ENCODE results near the gene PRKCA. TPM values are rescaled to one million over a fixed set of nuclear protein-coding genes. Genes with fewer than 3 reads are reported as not detected.

PRKCA gene
- total RNA-seq, 1 donor from 2014 or later = 5.6 TPM

DNA sequence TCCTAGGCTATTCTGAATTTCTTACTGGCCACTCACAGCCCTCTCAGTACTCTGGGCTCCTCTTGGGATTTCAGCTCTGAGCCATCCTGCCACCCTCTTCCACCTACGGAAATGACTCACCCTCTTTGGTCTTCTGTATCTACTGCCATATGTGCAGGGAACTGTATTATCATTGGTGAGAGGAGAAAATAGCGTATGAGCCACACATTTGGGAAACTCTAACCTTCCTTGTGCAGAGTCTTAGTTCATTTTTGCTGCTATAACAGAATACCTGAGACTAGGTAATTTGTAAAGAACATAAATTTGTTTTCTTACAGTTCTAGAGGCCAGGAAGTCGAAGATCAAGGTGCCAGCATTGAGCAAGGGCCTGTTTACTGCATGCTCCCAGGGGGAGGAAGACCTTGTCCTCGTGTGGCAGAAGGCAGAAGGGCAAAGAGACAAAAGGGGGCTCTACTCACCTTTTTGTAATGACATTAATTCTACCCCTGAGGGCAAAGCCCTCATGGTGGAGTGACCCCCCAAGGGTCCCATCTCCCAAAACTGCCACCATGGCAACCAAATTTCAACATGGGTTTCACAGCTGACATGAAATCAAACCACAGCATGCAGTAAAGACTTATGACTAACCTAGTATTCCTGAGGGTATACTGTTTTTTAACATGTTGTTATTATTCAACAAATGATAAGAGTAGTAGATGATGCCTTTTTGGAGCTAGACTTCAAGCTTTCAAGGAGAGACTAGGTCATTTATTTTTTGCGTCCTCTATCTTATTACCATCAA lies 191.8 kb downstream of the PRKCA start:
- Histone ChIP-seq H3K4me1 (no peaks in the 10 kb centered on the region), H3K27ac (replicated peaks) (no peak overlapping the region)

DNA sequence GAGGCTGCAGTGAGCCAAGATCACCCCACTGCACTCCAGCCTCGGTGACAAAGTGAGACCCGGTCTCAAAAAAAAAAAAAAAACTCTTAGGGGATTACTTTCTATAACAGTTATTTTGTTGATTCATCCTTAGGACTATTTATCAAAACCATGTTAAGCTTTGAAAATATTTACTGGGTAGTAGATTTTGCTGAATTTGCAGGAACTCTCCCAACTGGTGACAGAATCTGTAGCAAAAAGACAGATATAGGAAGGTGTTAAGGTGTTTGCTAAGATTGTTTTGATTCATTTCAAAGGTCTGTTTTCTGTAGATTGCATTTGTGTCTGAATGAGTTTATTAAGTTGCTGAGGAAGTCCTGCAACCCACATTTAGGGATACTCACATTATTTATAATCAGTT lies 192.6 kb downstream of the PRKCA start:
- no peak overlapping the region for H3K27ac ChIP-seq (replicated peaks)
- no peak overlapping the region for H3K4me3 ChIP-seq
- H3K27me3 ChIP-seq (ENCODE audit: low read depth) = no peaks in the 10 kb centered on the region
- no peaks in the 10 kb centered on the region for H3K4me1 ChIP-seq
- DNase-seq = no peak
- TF ChIP-seq, protein P1, sequence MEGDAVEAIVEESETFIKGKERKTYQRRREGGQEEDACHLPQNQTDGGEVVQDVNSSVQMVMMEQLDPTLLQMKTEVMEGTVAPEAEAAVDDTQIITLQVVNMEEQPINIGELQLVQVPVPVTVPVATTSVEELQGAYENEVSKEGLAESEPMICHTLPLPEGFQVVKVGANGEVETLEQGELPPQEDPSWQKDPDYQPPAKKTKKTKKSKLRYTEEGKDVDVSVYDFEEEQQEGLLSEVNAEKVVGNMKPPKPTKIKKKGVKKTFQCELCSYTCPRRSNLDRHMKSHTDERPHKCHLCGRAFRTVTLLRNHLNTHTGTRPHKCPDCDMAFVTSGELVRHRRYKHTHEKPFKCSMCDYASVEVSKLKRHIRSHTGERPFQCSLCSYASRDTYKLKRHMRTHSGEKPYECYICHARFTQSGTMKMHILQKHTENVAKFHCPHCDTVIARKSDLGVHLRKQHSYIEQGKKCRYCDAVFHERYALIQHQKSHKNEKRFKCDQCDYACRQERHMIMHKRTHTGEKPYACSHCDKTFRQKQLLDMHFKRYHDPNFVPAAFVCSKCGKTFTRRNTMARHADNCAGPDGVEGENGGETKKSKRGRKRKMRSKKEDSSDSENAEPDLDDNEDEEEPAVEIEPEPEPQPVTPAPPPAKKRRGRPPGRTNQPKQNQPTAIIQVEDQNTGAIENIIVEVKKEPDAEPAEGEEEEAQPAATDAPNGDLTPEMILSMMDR (IDR thresholded peaks at IDR 0.05; ENCODE audit: borderline replicate concordance) = no peak
- no peaks in the 10 kb centered on the region for H3K36me3 ChIP-seq
- H3K9me3 ChIP-seq (replicated peaks) = no peaks in the 10 kb centered on the region
- intact Hi-C loops (cut with micrococcal nuclease) = no loop called here

More for the DNA sequence above, 191.8 kb downstream of the PRKCA start:
- DNase-seq = no peak
- intact Hi-C loops (cut with micrococcal nuclease) = no loop called here
- H3K4me3 ChIP-seq = no peak overlapping the region
- TF ChIP-seq, protein P1 (IDR thresholded peaks at IDR 0.05; ENCODE audit: borderline replicate concordance) = no peak
- no peaks in the 10 kb centered on the region for H3K27me3 ChIP-seq (ENCODE audit: low read depth)
- no peaks in the 10 kb centered on the region for H3K9me3 ChIP-seq (replicated peaks)
- H3K36me3 ChIP-seq = no peaks in the 10 kb centered on the region

DNA sequence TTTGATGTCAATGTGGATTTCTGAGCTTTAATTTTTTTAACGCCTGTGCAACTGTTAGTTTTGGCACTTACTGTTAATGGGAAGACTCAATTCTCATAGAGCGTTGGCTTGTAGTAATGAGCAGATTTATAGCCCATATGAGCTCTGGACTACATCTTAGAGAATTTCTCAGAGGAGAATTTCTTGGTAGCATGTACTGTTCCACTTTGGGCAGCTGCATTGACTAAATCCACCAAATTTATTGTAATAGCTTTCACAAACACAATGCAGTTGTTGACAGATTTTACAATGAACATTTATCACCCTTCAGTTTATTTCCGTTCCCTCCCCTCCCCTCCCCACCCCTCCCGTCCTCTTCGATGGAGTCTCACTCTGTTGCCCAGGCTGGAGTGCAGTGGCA lies 193.9 kb downstream of the PRKCA start:
- H3K27me3 ChIP-seq (ENCODE audit: low read depth) = no peaks in the 10 kb centered on the region
- no peak overlapping the region for H3K4me3 ChIP-seq
- no peaks in the 10 kb centered on the region for H3K9me3 ChIP-seq (replicated peaks)
- H3K4me1 ChIP-seq = no peaks in the 10 kb centered on the region
- H3K27ac ChIP-seq (replicated peaks) = no peak overlapping the region
- TF ChIP-seq, protein P1 (IDR thresholded peaks at IDR 0.05; ENCODE audit: borderline replicate concordance) = no peak
- H3K36me3 ChIP-seq = no peaks in the 10 kb centered on the region
- intact Hi-C loops (cut with micrococcal nuclease) = no loop called here
- no peak for DNase-seq

DNA sequence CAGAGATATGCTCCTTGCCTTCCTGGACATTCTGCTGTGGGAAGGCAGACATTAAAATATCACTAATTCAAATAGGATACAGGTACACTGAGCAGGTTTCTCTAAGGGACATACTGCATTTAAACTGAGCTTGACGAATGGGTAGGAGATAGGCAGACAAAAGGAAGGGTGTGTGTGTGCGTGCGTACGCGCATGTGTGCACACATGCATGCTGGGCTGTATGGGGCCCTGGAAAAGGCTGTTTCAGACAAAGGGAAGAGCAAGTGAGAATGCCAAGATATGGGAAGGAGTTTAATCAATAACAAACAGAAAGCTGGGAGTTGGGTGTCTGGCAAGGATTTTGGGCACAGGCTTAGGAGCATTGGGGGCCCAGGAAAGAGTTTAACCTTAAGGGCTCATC lies 196.2 kb downstream of the PRKCA start:
- H3K36me3 ChIP-seq = no peaks in the 10 kb centered on the region
- intact Hi-C loops (cut with micrococcal nuclease) = no loop called here
- H3K27me3 ChIP-seq (ENCODE audit: low read depth) = no peaks in the 10 kb centered on the region
- TF ChIP-seq, protein P1 (IDR thresholded peaks at IDR 0.05; ENCODE audit: borderline replicate concordance) = no peak
- DNase-seq = no peak
- no peaks in the 10 kb centered on the region for H3K9me3 ChIP-seq (replicated peaks)
- H3K27ac ChIP-seq (replicated peaks) = no peak overlapping the region
- H3K4me3 ChIP-seq = no peak overlapping the region
- H3K4me1 ChIP-seq = no peaks in the 10 kb centered on the region

DNA sequence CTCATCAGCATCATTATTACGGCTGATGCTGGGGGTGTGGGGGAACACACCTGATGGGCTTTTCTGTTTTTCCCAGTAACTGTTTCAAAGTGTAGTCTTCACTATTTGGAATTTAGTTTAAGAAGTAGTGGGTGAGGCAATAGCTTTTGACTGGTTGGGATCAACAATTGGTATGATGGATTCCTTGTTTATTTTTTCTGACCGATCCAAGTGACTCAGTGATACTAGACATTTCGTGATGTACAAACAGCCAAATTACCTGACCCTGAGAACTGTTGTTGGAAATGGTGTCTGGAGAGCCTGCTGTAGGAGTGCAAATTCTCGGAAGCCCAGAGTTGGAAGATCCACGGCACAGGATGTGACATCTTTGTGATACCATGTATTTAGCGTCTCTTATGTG lies 204.2 kb downstream of the PRKCA start:
- Histone ChIP-seq H3K27ac (replicated peaks) (no peak overlapping the region), H3K36me3 (no peaks in the 10 kb centered on the region), H3K4me1 (peaks cover 11% of the 10 kb centered on the region), H3K27me3 (ENCODE audit: low read depth) (no peaks in the 10 kb centered on the region), H3K4me3 (no peak overlapping the region), H3K9me3 (replicated peaks) (no peaks in the 10 kb centered on the region)
- intact Hi-C loops (cut with micrococcal nuclease) = no loop called here
- TF ChIP-seq, protein P1 (IDR thresholded peaks at IDR 0.05; ENCODE audit: borderline replicate concordance) = no peak
- DNase-seq = no peak
